Measurements from ENCODE around the gene ATAD1. TPM values are rescaled to one million over a fixed set of nuclear protein-coding genes. Genes with fewer than 3 reads are reported as not detected.

ATAD1 gene
- total RNA-seq, 1 donor from 2014 or later: 63.2 TPM

- H3K36me3 Mint-ChIP-seq: peaks cover 21% of the 10 kb centered on the region
- no peak for DNase-seq (ENCODE audit: low spot score)
- Histone ChIP-seq H3K27ac (no peak overlapping the region), H3K4me2 (no peak overlapping the region), H3K27me3 (no peaks in the 10 kb centered on the region), H3K79me2 (ENCODE audit: low read depth) (no peaks in the 10 kb centered on the region), H3F3A (ENCODE audit: low read depth) (peaks cover 3% of the 10 kb centered on the region), H2AFZ (replicated peaks) (no peak overlapping the region), H3K9ac (no peak overlapping the region), H4K20me1 (ENCODE audit: low read depth) (peaks cover 3% of the 10 kb centered on the region), H3K4me3 (no peak overlapping the region), H3K36me3 (peaks cover 27% of the 10 kb centered on the region), H3K4me1 (no peaks in the 10 kb centered on the region), H3K9me3 (ENCODE audit: low read depth) (no peaks in the 10 kb centered on the region)
- H3K27ac Mint-ChIP-seq: no peak overlapping the region
- H3K27me3 Mint-ChIP-seq (ENCODE audit: insufficient read depth, low read depth): no peaks in the 10 kb centered on the region
- TF ChIP-seq CTCF (IDR thresholded peaks at IDR 0.05): no peak
- TF ChIP-seq EZH2phosphoT487 (IDR thresholded peaks at IDR 0.05): no peak
- TF ChIP-seq EZH2 (IDR thresholded peaks at IDR 0.05): no peak
- no peaks in the 10 kb centered on the region for H3K4me1 Mint-ChIP-seq
- H3K9me3 Mint-ChIP-seq: no peaks in the 10 kb centered on the region
- no peak overlapping the region for H3K4me3 Mint-ChIP-seq
These were observed 50.8 kb downstream of the ATAD1 start for GRCh38 chr10:87767253-87767652.

GRCh38 chr10:87765666-87766376 lies 52.2 kb downstream of the ATAD1 start:
- H3K4me1 ChIP-seq: no peaks in the 10 kb centered on the region
- Mint-ChIP-seq H3K27ac (no peak overlapping the region), H3K9me3 (no peaks in the 10 kb centered on the region), H3K4me1 (no peaks in the 10 kb centered on the region), H3K36me3 (peaks cover 24% of the 10 kb centered on the region), H3K27me3 (ENCODE audit: insufficient read depth, low read depth) (no peaks in the 10 kb centered on the region), H3K4me3 (no peak overlapping the region)
- H2AFZ ChIP-seq (replicated peaks): no peak overlapping the region
- H3K36me3 ChIP-seq: peaks cover 20% of the 10 kb centered on the region
- H3K9ac ChIP-seq: no peak overlapping the region
- no peaks in the 10 kb centered on the region for H3K27me3 ChIP-seq
- H4K20me1 ChIP-seq (ENCODE audit: low read depth): peaks cover 3% of the 10 kb centered on the region
- H3K79me2 ChIP-seq (ENCODE audit: low read depth): no peaks in the 10 kb centered on the region
- H3F3A ChIP-seq (ENCODE audit: low read depth): no peaks in the 10 kb centered on the region
- no peak for DNase-seq (ENCODE audit: low spot score)
- H3K9me3 ChIP-seq (ENCODE audit: low read depth): no peaks in the 10 kb centered on the region
- no peak for TF ChIP-seq CTCF (IDR thresholded peaks at IDR 0.05)
- TF ChIP-seq EZH2phosphoT487 (IDR thresholded peaks at IDR 0.05): no peak
- TF ChIP-seq EZH2 (IDR thresholded peaks at IDR 0.05): no peak
- H3K27ac ChIP-seq: no peak overlapping the region
- no peak overlapping the region for H3K4me2 ChIP-seq
- H3K4me3 ChIP-seq: no peak overlapping the region

- no peak overlapping the region for H3K4me3 Mint-ChIP-seq
- H3K9me3 Mint-ChIP-seq: no peaks in the 10 kb centered on the region
- Histone ChIP-seq H3K27ac (no peak overlapping the region), H3F3A (ENCODE audit: low read depth) (no peaks in the 10 kb centered on the region), H4K20me1 (ENCODE audit: low read depth) (peaks cover 3% of the 10 kb centered on the region), H3K4me2 (no peak overlapping the region), H3K4me3 (no peak overlapping the region), H3K27me3 (no peaks in the 10 kb centered on the region), H2AFZ (replicated peaks) (no peak overlapping the region), H3K9me3 (ENCODE audit: low read depth) (no peaks in the 10 kb centered on the region), H3K4me1 (no peaks in the 10 kb centered on the region), H3K79me2 (ENCODE audit: low read depth) (no peaks in the 10 kb centered on the region), H3K36me3 (peaks cover 16% of the 10 kb centered on the region), H3K9ac (no peak overlapping the region)
- H3K27me3 Mint-ChIP-seq (ENCODE audit: insufficient read depth, low read depth): no peaks in the 10 kb centered on the region
- no peak for DNase-seq (ENCODE audit: low spot score)
- TF ChIP-seq EZH2phosphoT487 (IDR thresholded peaks at IDR 0.05) (no peak), EZH2 (IDR thresholded peaks at IDR 0.05) (no peak), CTCF (IDR thresholded peaks at IDR 0.05) (no peak)
- no peaks in the 10 kb centered on the region for H3K4me1 Mint-ChIP-seq
- no peak overlapping the region for H3K27ac Mint-ChIP-seq
- peaks cover 27% of the 10 kb centered on the region for H3K36me3 Mint-ChIP-seq
These were observed 53.7 kb downstream of the ATAD1 start for GRCh38 chr10:87764072-87764934.
